ENCODE measurements around the gene HIPK3.

DNA sequence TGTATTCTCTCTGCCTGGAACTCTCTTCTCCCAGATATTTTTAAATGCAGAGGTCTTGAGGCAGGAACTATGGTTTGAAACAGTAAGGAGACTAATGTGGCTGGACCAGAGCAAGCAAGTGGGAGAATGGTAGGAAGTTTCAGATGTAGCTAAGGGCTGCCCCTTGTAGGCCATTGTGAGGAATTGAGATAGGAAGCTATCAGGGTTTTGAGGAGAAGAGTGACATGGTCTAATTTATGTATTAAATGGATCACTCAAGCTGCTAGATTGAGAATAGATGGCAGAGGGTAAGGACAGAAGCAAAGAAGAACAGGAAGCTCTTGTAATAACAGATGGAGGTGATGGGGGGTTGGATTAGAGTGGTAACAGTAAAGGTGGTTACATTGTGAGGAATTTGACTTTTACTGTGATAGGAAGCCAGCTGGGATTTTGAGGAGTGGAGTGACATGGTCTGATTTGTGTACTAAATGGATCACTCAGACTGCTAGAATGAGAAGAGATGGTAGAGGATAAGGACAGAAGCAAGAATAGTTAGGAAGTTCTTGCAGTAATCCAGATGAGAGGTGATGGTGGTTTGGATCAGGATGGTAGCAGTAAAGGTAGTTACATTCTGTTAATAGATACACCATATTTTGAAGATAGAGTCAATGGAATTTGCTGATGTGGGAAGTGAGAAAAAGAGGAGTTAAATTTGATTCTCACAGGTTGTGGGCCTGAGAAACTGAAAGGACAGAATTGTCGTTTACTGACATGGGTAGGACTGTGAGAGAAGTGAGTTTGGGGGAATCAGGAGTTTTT lies 63.0 kb downstream of the HIPK3 start:
- TF ChIP-seq, protein P1, sequence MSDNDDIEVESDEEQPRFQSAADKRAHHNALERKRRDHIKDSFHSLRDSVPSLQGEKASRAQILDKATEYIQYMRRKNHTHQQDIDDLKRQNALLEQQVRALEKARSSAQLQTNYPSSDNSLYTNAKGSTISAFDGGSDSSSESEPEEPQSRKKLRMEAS (IDR thresholded peaks at IDR 0.05): no peak
- TF ChIP-seq YY1 (IDR thresholded peaks at IDR 0.05; ENCODE audit: low read depth): no peak

Measured in Ishikawa (cell line).